GM21360 (cell line): ENCODE data around the gene BBS7.
A peak's percentile ranks its signal among the peaks of the same experiment; 100 is the strongest.

Experiments
- ATAC-seq: cut with Tn5 transposase; IDR thresholded peaks from one replicate; pipeline ENCODE4 v1.9.1; 2021; ENCODE audit warnings: mild to moderate bottlenecking, moderate library complexity; ENCODE audit not compliant: unreplicated experiment

The BBS7 gene

GRCh38 chr4:121829511-121829910 lies 40.8 kb downstream of the BBS7 start:
- no peak for ATAC-seq

GRCh38 chr4:121827853-121828252 lies 42.4 kb downstream of the BBS7 start:
- no peak for ATAC-seq

GRCh38 chr4:121824950-121825349 lies 45.3 kb downstream of the BBS7 start:
- ATAC-seq: no peak

- ATAC-seq: no peak
Observed at GRCh38 chr4:121824171-121824527, 46.1 kb downstream of the BBS7 start.

- peak; percentile 91 for ATAC-seq
Observed at GRCh38 chr4:121823505-121824170, 46.6 kb downstream of the BBS7 start, which contains the start of gene CCNA2. Gene CCNA2, minus strand, starts transcription at chr4:121823883. Its CDS starts 255 bp downstream, at chr4:121823628.

GRCh38 chr4:121822796-121823504 lies 47.3 kb downstream of the BBS7 start:
- ATAC-seq: peak; percentile 50

GRCh38 chr4:121822047-121822446 lies 48.2 kb downstream of the BBS7 start:
- no peak for ATAC-seq

- ATAC-seq: no peak
Observed at GRCh38 chr4:121819216-121819965, 50.9 kb downstream of the BBS7 start.

- ATAC-seq: no peak
Observed at GRCh38 chr4:121818215-121818614, 52.1 kb downstream of the BBS7 start.

- ATAC-seq: no peak
Observed at GRCh38 chr4:121817701-121818100, 52.6 kb downstream of the BBS7 start.

GRCh38 chr4:121817006-121817405 lies 53.3 kb downstream of the BBS7 start:
- no peak for ATAC-seq

GRCh38 chr4:121814756-121815155 lies 55.5 kb downstream of the BBS7 start:
- no peak for ATAC-seq

- ATAC-seq: no peak
Observed at GRCh38 chr4:121811122-121811521, 59.2 kb downstream of the BBS7 start.

GRCh38 chr4:121806411-121806810 lies 63.9 kb downstream of the BBS7 start:
- ATAC-seq: no peak

GRCh38 chr4:121801715-121802075 lies 68.6 kb downstream of the BBS7 start:
- no peak for ATAC-seq

GRCh38 chr4:121800961-121801714 lies 69.1 kb downstream of the BBS7 start, which contains the start of gene EXOSC9:
Gene EXOSC9, plus strand, starts transcription at chr4:121801323. Its CDS starts 102 bp downstream, at chr4:121801425.
- ATAC-seq: peak; percentile 78

GRCh38 chr4:121800638-121800960 lies 69.7 kb downstream of the BBS7 start:
- peak; percentile 27 for ATAC-seq

- no peak for ATAC-seq
Observed at GRCh38 chr4:121799867-121800501, 70.3 kb downstream of the BBS7 start.

GRCh38 chr4:121799208-121799823 lies 71.0 kb downstream of the BBS7 start:
- no peak for ATAC-seq

- no peak for ATAC-seq
Observed at GRCh38 chr4:121796283-121796682, 74.0 kb downstream of the BBS7 start.
